CD4-positive, alpha-beta memory T cell (primary cell): ENCODE measurements around the gene LRCOL1. TPM values are rescaled to one million over a fixed set of nuclear protein-coding genes. Genes with fewer than 3 reads are reported as not detected.

Experiments used
- CTCF ChIA-PET: fragments of 350-600 bp; sonication (Branson Sonifier 250); formaldehyde crosslinking; loops from one replicate; lab custom pipeline; 2021; ENCODE audit warnings: inconsistent platforms; ENCODE audit not compliant: partially characterized antibody; lab: Charles Lee
- POLR2A ChIA-PET: fragments of 350-600 bp; sonication (Branson Sonifier 250); formaldehyde crosslinking; loops from one replicate; lab custom pipeline; 2021; ENCODE audit not compliant: partially characterized antibody; lab: Charles Lee
- DNase-seq, 5 donors: peaks; one replicate each; pipeline versions ENCODE4 v3.0.0 to v3.0.0-alpha.2; 2020 to 2022; ENCODE audit warnings: mixed read lengths in 1 of 5
- H3K27ac ChIP-seq: one replicate; pipeline ENCODE4 v1.7.0; 2013; ENCODE audit warnings: low read depth, low read length
- H3K27me3 ChIP-seq: 2 replicates; pipeline ENCODE4 v1.7.0; 2013; ENCODE audit warnings: mild to moderate bottlenecking, low read length, moderate library complexity; ENCODE audit not compliant: insufficient read depth
- H3K36me3 ChIP-seq: 2 replicates; pipeline ENCODE4 v1.7.0; 2013; ENCODE audit warnings: mild to moderate bottlenecking, low read length, moderate library complexity; ENCODE audit not compliant: insufficient read depth
- H3K4me1 ChIP-seq: 2 replicates; pipeline ENCODE4 v1.7.0; 2013; ENCODE audit warnings: mild to moderate bottlenecking, low read length, moderate library complexity; ENCODE audit not compliant: insufficient read depth
- H3K4me3 ChIP-seq, 2 donors: one replicate each; pipeline ENCODE4 v1.7.0; 2013; ENCODE audit warnings: low read length in 2 of 2, mild to moderate bottlenecking in 1 of 2
- H3K9me3 ChIP-seq, 2 donors: one replicate each; pipeline ENCODE4 v1.7.0; 2013; ENCODE audit warnings: low read length in 2 of 2, control low read depth in 1 of 2; ENCODE audit not compliant: control insufficient read depth in 1 of 2
- H3K27ac Mint-ChIP-seq, 7 donors: one replicate each; pipeline ENCODE4 v1.8.0; 2020 to 2021; ENCODE audit warnings: mixed read lengths in 7 of 7, mild to moderate bottlenecking in 6 of 7, inconsistent platforms in 3 of 7, moderate library complexity in 3 of 7
- H3K27me3 Mint-ChIP-seq, 2 donors: one replicate each; pipeline ENCODE4 v1.8.0; 2020 to 2021; ENCODE audit warnings: mixed read lengths in 2 of 2
- H3K36me3 Mint-ChIP-seq, 2 donors: one replicate each; pipeline ENCODE4 v1.8.0; 2020 to 2021; ENCODE audit warnings: mixed read lengths in 2 of 2, inconsistent platforms in 1 of 2, mild to moderate bottlenecking in 1 of 2
- H3K4me1 Mint-ChIP-seq, 4 donors: one replicate each; pipeline ENCODE4 v1.8.0; 2020 to 2021; ENCODE audit warnings: mixed read lengths in 4 of 4, mild to moderate bottlenecking in 1 of 4
- H3K4me3 Mint-ChIP-seq, 8 donors: one replicate each; pipeline ENCODE4 v1.8.0; 2020 to 2021; ENCODE audit warnings: mixed read lengths in 8 of 8, mild to moderate bottlenecking in 7 of 8, moderate library complexity in 6 of 8, inconsistent platforms in 3 of 8
- H3K9me3 Mint-ChIP-seq, 8 donors: one replicate each; pipeline ENCODE4 v1.8.0; 2020 to 2021; ENCODE audit warnings: mixed read lengths in 8 of 8, mild to moderate bottlenecking in 5 of 8, inconsistent platforms in 3 of 8, moderate library complexity in 1 of 8
- intact Hi-C: fragments of 100-400 bp; cut with micrococcal nuclease; formaldehyde crosslinking; loops from one replicate; pipeline ENCODE4 v1.15.1; 2023
- polyA plus RNA-seq, 2 donors: library from polyadenylated mRNA; unstranded; fragments of 300-500 nt; fragmentation: Illumina TruSeq; gene quantifications; one replicate each; pipeline ENCODE4 v1.2.3, GENCODE V29; 2021
- total RNA-seq, 2 experiments: library from RNA; stranded (reverse); gene quantifications; one replicate each; pipeline ENCODE4 v1.2.3, GENCODE V29; 2021

The LRCOL1 gene
- total and polyA plus RNA-seq, 4 experiments from 2014 or later = not detected

DNA sequence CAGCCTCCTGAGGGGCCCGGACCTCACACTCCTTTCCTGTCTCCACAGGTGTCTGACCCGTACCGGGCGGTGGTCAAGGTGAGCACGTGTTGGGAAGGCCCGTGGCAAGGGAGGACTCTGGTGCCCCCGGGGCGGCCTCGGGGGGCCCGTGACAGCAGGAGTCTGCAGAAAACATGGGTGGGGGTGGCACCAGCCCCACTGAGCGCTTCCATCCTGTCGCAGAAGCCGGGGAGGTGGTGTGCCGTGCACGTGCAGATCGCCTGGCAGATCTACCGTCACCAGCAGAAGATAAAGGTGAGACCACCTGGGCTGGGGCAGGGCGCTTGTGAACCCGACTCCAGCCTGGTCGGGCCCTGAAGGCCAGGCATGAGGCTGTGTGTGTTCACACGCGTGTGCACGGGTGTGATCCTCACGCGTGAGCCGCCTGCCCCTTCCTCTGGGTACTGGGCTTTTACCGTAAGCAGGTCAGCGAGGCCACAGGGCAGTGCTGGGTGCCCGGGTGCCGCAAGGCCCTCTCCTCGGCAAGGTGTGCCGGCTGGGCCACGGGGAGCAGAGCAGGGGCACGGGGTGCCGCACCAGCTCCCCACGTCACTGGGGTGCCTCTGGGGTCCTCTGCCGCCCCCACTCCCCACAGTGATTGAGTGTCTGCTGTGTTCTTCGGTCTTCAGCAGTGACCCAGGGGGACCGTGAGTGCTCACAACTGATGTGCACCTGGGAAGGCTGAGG lies 35.9 kb downstream of the LRCOL1 start:
- no peaks in the 10 kb centered on the region for H3K4me1 ChIP-seq
- H3K27me3 Mint-ChIP-seq = no peaks in the 10 kb centered on the region
- no peak overlapping the region for H3K27ac ChIP-seq
- no peak overlapping the region for H3K27ac Mint-ChIP-seq
- peaks cover 5% of the 10 kb centered on the region for H3K36me3 ChIP-seq
- intact Hi-C loops = no loop called here
- peaks cover 0 to 2% (median 0%) of the 10 kb centered on the region in 4 donors for H3K4me1 Mint-ChIP-seq
- peaks cover 10 to 17% of the 10 kb centered on the region in 2 donors for H3K36me3 Mint-ChIP-seq
- CTCF ChIA-PET = no interaction called here
- no peak overlapping the region for H3K4me3 Mint-ChIP-seq
- no peaks in the 10 kb centered on the region for H3K27me3 ChIP-seq
- POLR2A ChIA-PET = no interaction called here
- no peak overlapping the region for H3K4me3 ChIP-seq
- H3K9me3 ChIP-seq = no peaks in the 10 kb centered on the region
- DNase-seq = no peak
- H3K9me3 Mint-ChIP-seq = no peaks in the 10 kb centered on the region

DNA sequence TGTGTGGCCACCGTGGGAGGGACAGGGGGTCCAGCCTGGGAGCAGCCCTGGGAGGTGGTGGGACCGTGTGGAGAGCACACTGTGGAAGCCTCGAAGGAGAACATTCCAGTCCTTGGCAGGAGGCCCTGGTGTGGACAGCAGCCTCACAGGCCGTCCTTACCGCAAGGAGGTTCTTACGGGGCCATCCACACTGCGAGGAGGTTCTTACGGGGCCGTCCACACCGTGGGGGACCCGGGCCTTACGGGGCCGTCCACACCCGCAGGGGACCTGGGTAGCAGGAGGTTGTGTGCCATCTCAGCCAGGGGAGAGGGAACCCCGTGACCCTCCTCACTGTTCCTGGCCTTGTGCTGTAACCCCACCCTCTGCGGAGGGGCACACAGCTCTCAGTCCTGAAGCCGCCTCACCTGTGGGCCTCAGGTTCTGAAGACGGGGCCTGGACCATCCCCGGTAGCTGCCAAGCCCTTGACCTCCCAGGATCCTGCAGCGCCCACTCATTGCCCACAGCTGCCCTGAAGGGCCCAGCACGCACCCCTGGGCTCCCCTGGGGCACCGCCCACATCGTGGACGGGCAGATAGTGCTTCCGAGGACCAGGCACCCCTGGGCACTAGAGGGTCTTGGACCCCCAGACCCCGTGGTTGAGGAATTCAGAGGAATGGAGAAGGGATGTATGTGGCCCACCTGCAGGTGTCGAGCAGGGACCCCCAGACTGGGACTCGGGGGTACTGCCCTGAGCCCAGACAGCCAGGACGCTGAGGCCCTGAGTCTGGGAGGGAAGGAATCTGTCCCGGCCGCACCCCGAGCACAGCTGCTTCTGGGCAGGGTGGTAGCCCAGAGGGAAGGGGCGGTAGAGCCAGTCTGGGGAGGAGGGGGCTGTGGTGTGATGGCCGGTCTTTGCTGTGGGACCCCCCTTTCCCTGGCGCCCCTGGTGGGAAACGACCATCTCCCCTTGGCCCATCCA lies 37.3 kb downstream of the LRCOL1 start:
- no peaks in the 10 kb centered on the region for H3K9me3 ChIP-seq
- CTCF ChIA-PET = no interaction called here

DNA sequence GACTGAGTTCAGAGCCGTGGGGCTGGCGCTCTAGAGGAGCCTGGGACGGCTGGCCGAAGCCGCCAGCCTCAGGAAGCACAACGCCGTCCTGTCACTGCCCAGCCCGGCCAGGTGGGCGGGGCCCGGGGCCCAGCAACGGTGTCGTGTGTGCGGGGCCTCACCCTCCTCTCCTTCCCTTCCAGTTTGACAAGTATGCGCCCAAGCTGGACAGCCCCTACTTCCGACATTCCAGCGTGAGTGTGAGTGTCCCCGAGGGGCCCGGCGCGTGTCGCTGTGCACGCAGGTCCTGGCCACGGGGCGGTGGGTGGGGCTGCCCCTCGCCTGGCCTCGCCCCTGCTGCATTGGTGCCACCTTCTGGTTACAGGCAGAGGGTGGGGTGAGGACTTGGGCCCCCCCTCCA lies 38.3 kb downstream of the LRCOL1 start:
- Mint-ChIP-seq H3K27ac (no peak overlapping the region), H3K36me3 (peaks cover 0 to 7% of the 10 kb centered on the region in 2 donors), H3K4me1 (no peaks in the 10 kb centered on the region), H3K9me3 (no peaks in the 10 kb centered on the region), H3K27me3 (no peaks in the 10 kb centered on the region), H3K4me3 (no peak overlapping the region)
- intact Hi-C loops = no loop called here
- Histone ChIP-seq H3K9me3 (no peaks in the 10 kb centered on the region), H3K36me3 (peaks cover 5% of the 10 kb centered on the region), H3K4me3 (no peak overlapping the region), H3K27me3 (no peaks in the 10 kb centered on the region), H3K27ac (no peak overlapping the region), H3K4me1 (no peaks in the 10 kb centered on the region)
- CTCF ChIA-PET = no interaction called here
- POLR2A ChIA-PET = no interaction called here
- no peak for DNase-seq

More for the DNA sequence above, 37.3 kb downstream of the LRCOL1 start:
- no peaks in the 10 kb centered on the region for H3K9me3 Mint-ChIP-seq
- H3K27me3 Mint-ChIP-seq = no peaks in the 10 kb centered on the region
- no peaks in the 10 kb centered on the region for H3K4me1 Mint-ChIP-seq
- Histone ChIP-seq H3K4me3 (no peak overlapping the region), H3K36me3 (peaks cover 5% of the 10 kb centered on the region), H3K27ac (no peak overlapping the region), H3K4me1 (no peaks in the 10 kb centered on the region), H3K27me3 (no peaks in the 10 kb centered on the region)
- intact Hi-C loops = no loop called here
- POLR2A ChIA-PET = no interaction called here
- H3K36me3 Mint-ChIP-seq = peaks cover 5 to 11% of the 10 kb centered on the region in 2 donors
- no peak for DNase-seq
- H3K4me3 Mint-ChIP-seq = no peak overlapping the region
- no peak overlapping the region for H3K27ac Mint-ChIP-seq

DNA sequence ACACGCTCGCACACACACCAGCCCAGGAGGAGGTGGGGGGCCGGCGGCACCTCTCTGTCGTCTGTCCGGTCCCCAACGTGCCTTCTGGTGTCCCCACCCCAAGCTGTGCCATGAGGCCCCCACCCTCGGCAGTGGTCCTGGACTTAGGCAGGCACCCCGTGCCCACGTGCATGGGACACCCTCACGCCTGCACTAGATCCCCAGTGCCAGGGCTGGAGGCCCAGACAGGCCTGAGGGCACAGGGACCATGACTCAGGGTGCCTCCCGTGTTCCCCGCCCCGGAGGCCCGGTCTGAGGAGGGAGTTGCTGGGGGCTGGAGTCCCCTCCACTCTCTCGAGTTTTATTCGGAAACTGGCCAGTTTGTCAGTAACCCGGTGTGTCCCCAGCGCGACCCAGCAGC lies 38.8 kb downstream of the LRCOL1 start:
- H3K36me3 Mint-ChIP-seq = peaks cover 0 to 7% of the 10 kb centered on the region in 2 donors
- H3K9me3 Mint-ChIP-seq = no peaks in the 10 kb centered on the region
- no peak overlapping the region for H3K27ac Mint-ChIP-seq
- POLR2A ChIA-PET = no interaction called here
- no peaks in the 10 kb centered on the region for H3K27me3 Mint-ChIP-seq
- DNase-seq = no peak
- intact Hi-C loops = no loop called here
- H3K4me3 Mint-ChIP-seq = no peak overlapping the region
- H3K27me3 ChIP-seq = no peaks in the 10 kb centered on the region
- H3K9me3 ChIP-seq = no peaks in the 10 kb centered on the region
- H3K4me1 ChIP-seq = no peaks in the 10 kb centered on the region
- H3K36me3 ChIP-seq = peaks cover 5% of the 10 kb centered on the region
- H3K4me1 Mint-ChIP-seq = no peaks in the 10 kb centered on the region
- no peak overlapping the region for H3K4me3 ChIP-seq
- CTCF ChIA-PET = no interaction called here
- H3K27ac ChIP-seq = no peak overlapping the region

DNA sequence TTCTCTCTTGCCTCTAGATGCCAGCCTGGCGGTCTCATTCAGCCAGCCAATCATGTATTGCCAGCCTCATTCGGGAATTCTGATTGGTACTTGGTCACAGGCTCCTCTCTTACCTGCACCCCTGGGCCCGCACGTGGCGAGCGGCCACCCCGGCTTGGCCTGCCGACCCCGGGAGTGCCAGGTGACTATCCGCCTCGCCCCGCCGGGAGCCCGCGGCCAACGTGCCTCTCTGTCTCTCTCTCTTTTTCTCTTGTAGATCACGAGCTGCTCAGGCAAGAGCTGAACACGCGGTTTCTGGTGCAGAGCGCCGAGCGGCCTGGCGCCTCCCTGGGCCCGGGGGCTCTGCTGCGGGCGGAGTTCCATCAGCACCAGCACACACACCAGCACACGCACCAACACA lies 39.3 kb downstream of the LRCOL1 start:
- H3K27me3 ChIP-seq = no peaks in the 10 kb centered on the region
- no peak overlapping the region for H3K4me3 ChIP-seq
- Mint-ChIP-seq H3K9me3 (no peaks in the 10 kb centered on the region), H3K36me3 (peaks cover 0 to 7% of the 10 kb centered on the region in 2 donors), H3K27me3 (no peaks in the 10 kb centered on the region), H3K4me1 (no peaks in the 10 kb centered on the region), H3K4me3 (no peak overlapping the region), H3K27ac (no peak overlapping the region)
- H3K4me1 ChIP-seq = no peaks in the 10 kb centered on the region
- no peak overlapping the region for H3K27ac ChIP-seq
- DNase-seq = no peak
- POLR2A ChIA-PET = no interaction called here
- peaks cover 5% of the 10 kb centered on the region for H3K36me3 ChIP-seq
- intact Hi-C loops = no loop called here
- CTCF ChIA-PET = no interaction called here
- no peaks in the 10 kb centered on the region for H3K9me3 ChIP-seq

DNA sequence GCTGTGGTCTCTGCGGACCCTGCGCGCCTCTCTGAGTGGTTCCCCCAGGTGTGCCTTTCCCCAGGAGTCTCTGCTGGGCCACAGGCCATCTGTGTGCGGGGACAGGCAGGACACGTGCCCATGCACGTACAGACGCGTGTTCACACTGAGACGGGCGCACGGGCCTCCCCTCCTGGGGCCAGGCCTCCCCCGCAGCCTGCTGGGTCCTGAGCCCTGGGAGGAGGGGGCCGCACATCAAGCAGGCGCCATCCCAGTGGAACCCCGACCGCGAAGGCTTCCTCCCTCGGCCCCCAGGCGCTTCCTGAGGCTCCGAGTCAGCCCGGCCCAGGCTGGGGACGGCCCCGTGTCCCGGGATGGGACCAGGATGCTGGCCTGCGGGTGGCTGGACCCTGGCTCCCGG lies 39.7 kb downstream of the LRCOL1 start:
- no peak overlapping the region for H3K27ac Mint-ChIP-seq
- peaks cover 0 to 10% of the 10 kb centered on the region in 2 donors for H3K36me3 Mint-ChIP-seq
- no peak overlapping the region for H3K4me3 Mint-ChIP-seq
- no peak for DNase-seq
- no peaks in the 10 kb centered on the region for H3K9me3 ChIP-seq
- no peak overlapping the region for H3K27ac ChIP-seq
- ChIA-PET POLR2A (no interaction called here), CTCF (no interaction called here)
- no peaks in the 10 kb centered on the region for H3K4me1 Mint-ChIP-seq
- peaks cover 5% of the 10 kb centered on the region for H3K36me3 ChIP-seq
- H3K27me3 Mint-ChIP-seq = no peaks in the 10 kb centered on the region
- no peak overlapping the region for H3K4me3 ChIP-seq
- no peaks in the 10 kb centered on the region for H3K27me3 ChIP-seq
- no peaks in the 10 kb centered on the region for H3K9me3 Mint-ChIP-seq
- intact Hi-C loops = no loop called here
- no peaks in the 10 kb centered on the region for H3K4me1 ChIP-seq

DNA sequence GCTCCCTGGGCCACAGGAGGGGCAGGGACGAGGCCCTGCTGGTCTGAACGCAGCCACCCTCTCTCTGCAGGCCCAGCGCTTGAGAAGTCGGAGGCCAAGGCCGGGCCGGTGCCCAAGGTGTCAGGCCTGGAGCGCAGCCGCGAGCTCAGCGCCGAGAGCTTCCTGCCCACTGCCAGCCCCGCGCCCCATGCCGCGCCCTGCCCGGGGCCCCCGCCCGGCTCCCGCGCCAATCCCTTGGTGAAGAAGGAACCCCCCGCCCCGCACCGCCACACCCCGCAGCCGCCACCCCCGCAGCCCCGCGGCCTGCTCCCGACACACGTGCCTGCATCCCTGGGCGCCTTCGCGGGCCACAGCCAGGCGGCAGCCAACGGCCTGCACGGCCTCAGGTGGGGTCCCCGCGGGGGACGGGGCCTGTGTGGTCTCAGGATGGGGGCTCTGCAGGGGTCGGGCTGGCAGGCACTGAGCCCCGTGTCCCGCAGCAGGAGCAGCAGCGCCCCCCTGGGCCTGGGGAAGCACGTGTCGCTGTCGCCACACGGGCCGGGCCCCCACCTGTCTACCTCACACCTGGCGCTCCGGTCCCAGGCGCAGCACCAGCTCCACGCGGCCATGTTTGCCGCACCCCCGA lies 40.4 kb downstream of the LRCOL1 start:
- Histone ChIP-seq H3K4me3 (no peak overlapping the region), H3K27me3 (no peaks in the 10 kb centered on the region), H3K9me3 (no peaks in the 10 kb centered on the region), H3K36me3 (peaks cover 5% of the 10 kb centered on the region), H3K27ac (no peak overlapping the region), H3K4me1 (no peaks in the 10 kb centered on the region)
- DNase-seq = no peak
- intact Hi-C loops = no loop called here
- POLR2A ChIA-PET = no interaction called here
- H3K4me1 Mint-ChIP-seq = peaks cover 0 to 6% (median 0%) of the 10 kb centered on the region in 4 donors
- peaks cover 0 to 14% of the 10 kb centered on the region in 2 donors for H3K36me3 Mint-ChIP-seq
- H3K27ac Mint-ChIP-seq = no peak overlapping the region
- H3K9me3 Mint-ChIP-seq = no peaks in the 10 kb centered on the region
- H3K27me3 Mint-ChIP-seq = no peaks in the 10 kb centered on the region
- CTCF ChIA-PET = interaction anchor here (1.0 kb wide), 1 partner anchor 9 kb away, joined by 3 read pairs; no protein-coding TSS in a partner anchor
- no peak overlapping the region for H3K4me3 Mint-ChIP-seq
